Measurements from ENCODE around the gene HCRTR1. TPM values are rescaled to one million over a fixed set of nuclear protein-coding genes. Genes with fewer than 3 reads are reported as not detected.
A peak's percentile ranks its signal among the peaks of the same experiment; 100 is the strongest.

The HCRTR1 gene
- total and polyA plus RNA-seq, 2 donors (not counting 1 experiment from before 2014, with no cell fraction given), result not detected

GRCh38 chr1:31571340-31572295 lies 45.9 kb upstream of the HCRTR1 start:
- no peaks in the 10 kb centered on the region for H3K36me3 ChIP-seq (ENCODE audit: control insufficient read depth, insufficient read depth, low read length)
- peaks cover 37% of the 10 kb centered on the region for H3K4me1 ChIP-seq (ENCODE audit: control insufficient read depth, extremely low read depth, insufficient read depth, low read length)
- no peaks in the 10 kb centered on the region for H3K27me3 ChIP-seq (ENCODE audit: control insufficient read depth, insufficient read depth, low read length)
- no peaks in the 10 kb centered on the region for H4K20me1 ChIP-seq (ENCODE audit: control insufficient read depth, extremely low read depth, insufficient read depth, low read length)
- H3K27ac ChIP-seq (ENCODE audit: insufficient read depth, low read length), result no peak overlapping the region
- no peak overlapping the region for H2AFZ ChIP-seq (ENCODE audit: low read length)
- H3K79me2 ChIP-seq (ENCODE audit: control insufficient read depth, insufficient read depth, low read length), result no peaks in the 10 kb centered on the region
- no peak overlapping the region for H3K4me3 ChIP-seq (replicated peaks in 1 of 4; ENCODE audit: control extremely low read depth in 1 of 4, insufficient read depth in 1 of 4, low read depth in 3 of 4, low read length in 4 of 4)
- H3K4me2 ChIP-seq (ENCODE audit: extremely low read depth, insufficient read depth, low read length), result no peak overlapping the region
- no peak for DNase-seq (ENCODE audit: low read depth in 2 of 2)
- TF ChIP-seq EZH2 (IDR thresholded peaks at IDR 0.05; ENCODE audit: low read length, missing control alignments) (no peak), CTCF (conservative IDR thresholded peaks at IDR 0.05 in 1 of 2, IDR thresholded peaks at IDR 0.05 in 1 of 2; ENCODE audit: low read depth in 1 of 2, low read length in 2 of 2) (no peak)
- H3K9ac ChIP-seq (ENCODE audit: insufficient read depth, low read length), result no peak overlapping the region
- no peaks in the 10 kb centered on the region for H3K9me3 ChIP-seq (ENCODE audit: control insufficient read depth, insufficient read depth, low read depth, low read length)

GRCh38 chr1:31572323-31573104 lies 45.0 kb upstream of the HCRTR1 start:
- peak overlapping the region; percentile 59 for H3K27ac ChIP-seq (ENCODE audit: insufficient read depth, low read length)
- TF ChIP-seq EZH2 (IDR thresholded peaks at IDR 0.05; ENCODE audit: low read length, missing control alignments) (no peak), CTCF (conservative IDR thresholded peaks at IDR 0.05 in 1 of 2, IDR thresholded peaks at IDR 0.05 in 1 of 2; ENCODE audit: low read depth in 1 of 2, low read length in 2 of 2) (no peak)
- H3K4me2 ChIP-seq (ENCODE audit: extremely low read depth, insufficient read depth, low read length), result peak overlapping the region; percentile 10
- no peaks in the 10 kb centered on the region for H3K9me3 ChIP-seq (ENCODE audit: control insufficient read depth, insufficient read depth, low read depth, low read length)
- no peak overlapping the region for H3K4me3 ChIP-seq (replicated peaks in 1 of 4; ENCODE audit: control extremely low read depth in 1 of 4, insufficient read depth in 1 of 4, low read depth in 3 of 4, low read length in 4 of 4)
- H3K79me2 ChIP-seq (ENCODE audit: control insufficient read depth, insufficient read depth, low read length), result no peaks in the 10 kb centered on the region
- H3K9ac ChIP-seq (ENCODE audit: insufficient read depth, low read length), result no peak overlapping the region
- H3K36me3 ChIP-seq (ENCODE audit: control insufficient read depth, insufficient read depth, low read length), result no peaks in the 10 kb centered on the region
- H4K20me1 ChIP-seq (ENCODE audit: control insufficient read depth, extremely low read depth, insufficient read depth, low read length), result no peaks in the 10 kb centered on the region
- H3K27me3 ChIP-seq (ENCODE audit: control insufficient read depth, insufficient read depth, low read length), result no peaks in the 10 kb centered on the region
- no peak overlapping the region for H2AFZ ChIP-seq (ENCODE audit: low read length)
- peak in 1 of 2 donors; percentile 42 for DNase-seq (ENCODE audit: low read depth in 2 of 2)
- H3K4me1 ChIP-seq (ENCODE audit: control insufficient read depth, extremely low read depth, insufficient read depth, low read length), result peaks cover 40% of the 10 kb centered on the region

GRCh38 chr1:31573261-31573660 lies 44.2 kb upstream of the HCRTR1 start:
- Histone ChIP-seq H2AFZ (ENCODE audit: low read length) (no peak overlapping the region), H3K4me2 (ENCODE audit: extremely low read depth, insufficient read depth, low read length) (no peak overlapping the region), H4K20me1 (ENCODE audit: control insufficient read depth, extremely low read depth, insufficient read depth, low read length) (no peaks in the 10 kb centered on the region), H3K9ac (ENCODE audit: insufficient read depth, low read length) (peak overlapping the region; percentile 4), H3K79me2 (ENCODE audit: control insufficient read depth, insufficient read depth, low read length) (no peaks in the 10 kb centered on the region), H3K4me1 (ENCODE audit: control insufficient read depth, extremely low read depth, insufficient read depth, low read length) (peaks cover 42% of the 10 kb centered on the region), H3K27ac (ENCODE audit: insufficient read depth, low read length) (peak overlapping the region; percentile 59), H3K27me3 (ENCODE audit: control insufficient read depth, insufficient read depth, low read length) (no peaks in the 10 kb centered on the region), H3K36me3 (ENCODE audit: control insufficient read depth, insufficient read depth, low read length) (no peaks in the 10 kb centered on the region), H3K9me3 (ENCODE audit: control insufficient read depth, insufficient read depth, low read depth, low read length) (no peaks in the 10 kb centered on the region), H3K4me3 (replicated peaks in 1 of 4; ENCODE audit: control extremely low read depth in 1 of 4, insufficient read depth in 1 of 4, low read depth in 3 of 4, low read length in 4 of 4) (no peak overlapping the region)
- TF ChIP-seq EZH2 (IDR thresholded peaks at IDR 0.05; ENCODE audit: low read length, missing control alignments) (no peak), CTCF (conservative IDR thresholded peaks at IDR 0.05 in 1 of 2, IDR thresholded peaks at IDR 0.05 in 1 of 2; ENCODE audit: low read depth in 1 of 2, low read length in 2 of 2) (no peak)
- no peak for DNase-seq (ENCODE audit: low read depth in 2 of 2)

All from fibroblast of lung (primary cell).